K562 (cell line): Measurements from ENCODE around the gene ADGRF1. TPM values are rescaled to one million over a fixed set of nuclear protein-coding genes. Genes with fewer than 3 reads are reported as not detected.

Source experiments
- ATAC-seq: fragments of 200-7000 bp; cut with Tn5 transposase; 3 replicates; pipeline ENCODE4 v1.9.1; 2020; ENCODE audit warnings: moderate library complexity
- BruUV-seq: library from RNA; stranded (reverse); fragments of 400-500 nt; replicated peaks from 2 replicates; lab custom pipeline; 2021; lab: Mats Ljungman, UMichigan
- CTCF ChIA-PET: fragments of 300-600 bp; formaldehyde crosslinking; extraction: SDS; loops from one replicate; lab custom pipeline; 2021; ENCODE audit warnings: low intra/inter-chr PET ratio; lab: Yijun Ruan, JAX
- POLR2A ChIA-PET: fragments of 300-600, 350-650 bp; sonication (Branson Sonifier 250); formaldehyde crosslinking; extraction: SDS; loops from one replicate; lab custom pipeline; 2021; ENCODE audit warnings: antibody characterized with exemption, inconsistent platforms; lab: Yijun Ruan, JAX
- DNase-seq, 4 experiments: peaks; one replicate each; pipeline versions ENCODE4 v3.0.0 to v3.0.0-alpha.2; 2011 to 2018; ENCODE audit warnings: low spot score in 3 of 4, mixed read lengths in 3 of 4; ENCODE audit errors: extremely low read depth in 1 of 4
- FAIRE-seq: peaks from 2 replicates; lab custom pipeline; 2011; peaks lifted over from hg19 to GRCh38; lab: Jason Lieb, UNC
- H2AFZ ChIP-seq: 2 replicates; pipeline ENCODE4 v1.6.0; 2011; ENCODE audit warnings: low read depth, low read length, control low read depth, inconsistent platforms
- H3K27ac ChIP-seq: fragments of 200-600 bp; 3 replicates; pipeline ENCODE4 v1.8.0; 2011; ENCODE audit warnings: low read depth, mild to moderate bottlenecking, control low read depth, inconsistent platforms, low read length, moderate library complexity, mixed read lengths; ENCODE audit errors: extremely low read depth
- H3K27me3 ChIP-seq, 2 experiments: fragments of 300-600 bp in 1 of 2; 2 replicates in 1 of 2; 3 replicates in 1 of 2; pipeline versions ENCODE4 v1.6.0 to v1.8.0; 2011; ENCODE audit warnings: inconsistent platforms in 2 of 2, low read length in 2 of 2, mild to moderate bottlenecking in 1 of 2, mixed read lengths in 1 of 2, moderate library complexity in 1 of 2; ENCODE audit not compliant: control insufficient read depth in 2 of 2, insufficient read depth in 2 of 2
- H3K36me3 ChIP-seq: fragments of 300-600 bp; 3 replicates; pipeline ENCODE4 v1.8.0; 2011; ENCODE audit warnings: mild to moderate bottlenecking, low read length, inconsistent platforms; ENCODE audit not compliant: control insufficient read depth, insufficient read depth
- H3K4me1 ChIP-seq, 2 experiments: fragments of 200-600 bp in 1 of 2; replicated peaks in 1 of 2; 2 replicates in 1 of 2; 3 replicates in 1 of 2; pipeline versions ENCODE4 v1.5.1 to v1.8.0; 2011; ENCODE audit warnings: inconsistent platforms in 2 of 2, low read length in 2 of 2, mild to moderate bottlenecking in 1 of 2, mixed read lengths in 1 of 2, moderate library complexity in 1 of 2; ENCODE audit not compliant: control insufficient read depth in 2 of 2, insufficient read depth in 2 of 2
- H3K4me2 ChIP-seq: 2 replicates; pipeline ENCODE4 v1.6.1; 2011; ENCODE audit warnings: low read length, control low read depth, inconsistent platforms, mixed read lengths; ENCODE audit not compliant: insufficient read depth
- H3K4me3 ChIP-seq: fragments of 200-600 bp; sonication (generic), shearing (Covaris generic); 2 replicates; pipeline ENCODE4 v1.5.1; 2016; ENCODE audit warnings: control low read depth, inconsistent platforms
- H3K79me2 ChIP-seq: fragments of 200-600 bp; 3 replicates; pipeline ENCODE4 v1.8.0; 2011; ENCODE audit warnings: low read length, inconsistent platforms; ENCODE audit not compliant: control insufficient read depth, insufficient read depth
- H3K9ac ChIP-seq, 2 experiments: 2 replicates each; pipeline versions ENCODE4 v1.6.0 to v1.6.1; 2011; ENCODE audit warnings: low read depth in 2 of 2, low read length in 2 of 2, control low read depth in 1 of 2, inconsistent platforms in 1 of 2, mild to moderate bottlenecking in 1 of 2, mixed read lengths in 1 of 2; ENCODE audit not compliant: insufficient read depth in 1 of 2
- H3K9me1 ChIP-seq: one replicate; pipeline ENCODE4 v1.6.0; 2011; ENCODE audit warnings: inconsistent platforms, mild to moderate bottlenecking, low read length, moderate library complexity; ENCODE audit not compliant: control insufficient read depth, insufficient read depth
- H3K9me3 ChIP-seq: replicated peaks from 2 replicates; pipeline ENCODE4 v1.5.1; 2011; ENCODE audit warnings: low read depth, low read length, inconsistent platforms; ENCODE audit not compliant: control insufficient read depth, insufficient read depth
- H4K20me1 ChIP-seq: replicated peaks from 2 replicates; pipeline ENCODE4 v1.6.1; 2011; ENCODE audit warnings: low read length, inconsistent platforms, mixed read lengths; ENCODE audit not compliant: control insufficient read depth, insufficient read depth
- BRCA1 ChIP-seq, 2 experiments: fragments of 450-650 bp in 1 of 2; sonication (generic) in 1 of 2; formaldehyde crosslinking in 1 of 2; IDR thresholded peaks; 2 replicates each; pipeline versions ENCODE4 v1.5.0 to v1.6.1; 2017 to 2020; ENCODE audit warnings: mild to moderate bottlenecking in 1 of 2, missing genetic modification reagents in 1 of 2
- XRCC4 ChIP-seq: IDR thresholded peaks from one replicate; pipeline ENCODE4 v1.6.1; 2011; ENCODE audit not compliant: insufficient read depth, insufficient read length; ENCODE audit errors: extremely low read depth
- ZKSCAN3 ChIP-seq: fragments of 250-450 bp; sonication (Bioruptor Pico); IDR thresholded peaks from 2 replicates; pipeline ENCODE4 v1.4.0; 2020
- ZNF324 ChIP-seq: fragments of 250-450 bp; sonication (Bioruptor Pico); IDR thresholded peaks from 2 replicates; pipeline ENCODE4 v1.4.0; 2020; ENCODE audit warnings: mild to moderate bottlenecking
- ZNF830 ChIP-seq: fragments of 250-450 bp; sonication (Bioruptor Pico); IDR thresholded peaks from 2 replicates; pipeline ENCODE4 v1.5.0; 2021; ENCODE audit warnings: mild to moderate bottlenecking
- WGBS: fragments of 100-300 bp; shearing (Covaris generic); methylation state at CpG from one replicate; pipeline ENCODE4 v1.1.6; 2016; ENCODE audit warnings: low coverage, mixed read lengths; ENCODE audit not compliant: insufficient coverage; ENCODE audit errors: missing lambda C conversion rate; 5-methylcytosine and 5-hydroxymethylcytosine counted together
- in situ Hi-C: fragments of 300-500 bp; cut with MboI; formaldehyde crosslinking; loops from 4 replicates; pipeline ENCODE4 v1.15.0; 2018; ENCODE audit warnings: inconsistent platforms, mixed read lengths
- intact Hi-C: fragments of 100-400 bp; cut with micrococcal nuclease; formaldehyde crosslinking; loops from 2 replicates; pipeline ENCODE4 v1.14.2; 2022
- polyA plus RNA-seq, 8 experiments: library from polyadenylated mRNA; depleted of rRNA in 4 of 8; stranded (reverse) in 5 of 8; unstranded in 3 of 8; fragments of >200 nt; fragmentation: Nextera tagmentation in 2 of 8; fragmentation: Illumina TruSeq in 1 of 8; extraction: Ambion mirVana in 2 of 8; extraction: Trizol in 1 of 8; gene quantifications; 2 replicates each; pipeline versions ENCODE4 v1.2.1 to v1.2.3, GENCODE V29; 2011 to 2014; ENCODE audit warnings: inconsistent platforms in 1 of 8, missing spikeins in 1 of 8
- total RNA-seq, 7 experiments: library from RNA; depleted of rRNA in 6 of 7; stranded (reverse); fragments of >200 nt in 6 of 7; fragmentation: Illumina TruSeq in 2 of 7; extraction: Trizol in 2 of 7; gene quantifications; 2 replicates each; pipeline versions ENCODE4 v1.2.1 to v1.2.3, GENCODE V29; 2011 to 2021; ENCODE audit warnings: low replicate concordance in 1 of 7
- TF ChIP-seq, protein P1 (sequence below), 2 experiments: fragments of 450-650 bp in 1 of 2; sonication (generic) in 1 of 2; formaldehyde crosslinking in 1 of 2; IDR thresholded peaks in 1 of 2; conservative IDR thresholded peaks in 1 of 2; 2 replicates each; pipeline versions ENCODE4 v1.6.1 to v1.8.1; 2016 to 2023; ENCODE audit warnings: mild to moderate bottlenecking in 2 of 2, moderate library complexity in 2 of 2, inconsistent platforms in 1 of 2, missing genetic modification reagents in 1 of 2

ADGRF1 gene
- total and polyA plus RNA-seq, 9 of the 15 experiments (the other 6 are each of a cell fraction or from before 2014, with no cell fraction given), result not detected

DNA sequence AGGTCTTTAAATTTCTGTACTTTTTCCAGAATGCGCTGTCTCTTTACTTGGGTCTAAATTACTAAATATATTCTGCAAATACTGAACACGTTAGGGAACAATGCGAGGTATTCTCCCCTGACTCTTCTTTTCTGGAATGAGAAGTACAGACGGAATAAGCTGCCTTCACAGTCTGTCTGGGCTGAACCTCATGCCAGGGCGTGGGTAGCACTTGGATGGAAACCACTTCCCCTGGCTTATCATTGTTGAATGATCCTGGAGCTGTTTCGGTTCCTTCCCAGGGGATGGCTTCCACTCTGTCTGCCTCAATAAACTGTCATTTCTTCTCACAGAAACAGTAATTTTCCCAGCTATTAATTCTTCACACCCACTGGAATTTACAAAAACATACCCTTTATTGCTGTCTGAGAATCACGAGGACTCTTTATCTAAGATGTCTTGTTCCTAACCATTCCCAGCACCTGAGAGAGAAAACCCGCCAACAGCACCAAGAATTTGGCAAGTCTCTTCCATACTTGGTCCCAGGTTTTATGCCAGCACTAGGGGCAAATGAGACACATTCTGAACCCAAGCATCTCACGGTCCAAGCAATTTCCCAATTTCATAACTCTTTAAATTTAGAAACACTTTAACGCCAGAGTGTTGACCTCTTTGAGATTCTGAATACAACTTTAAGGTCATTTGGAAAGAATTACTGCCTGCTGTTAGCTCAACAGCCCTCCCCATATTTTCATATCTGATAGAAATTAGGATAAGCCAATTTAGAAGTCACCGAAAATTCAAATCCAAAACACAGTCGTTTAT, 77.2 kb downstream of the ADGRF1 start:
- Histone ChIP-seq H4K20me1 (no peaks in the 10 kb centered on the region), H3K27me3 (no peaks in the 10 kb centered on the region), H2AFZ (no peak overlapping the region), H3K9ac (no peak overlapping the region), H3K27ac (no peak overlapping the region), H3K9me3 (no peaks in the 10 kb centered on the region), H3K36me3 (no peaks in the 10 kb centered on the region), H3K9me1 (no peaks in the 10 kb centered on the region), H3K4me3 (no peak overlapping the region), H3K79me2 (no peaks in the 10 kb centered on the region), H3K4me2 (no peak overlapping the region), H3K4me1 (no peaks in the 10 kb centered on the region)
- DNase-seq (no peak), FAIRE-seq (no peak), ATAC-seq (no peak)
- intact Hi-C loops, result no loop called here
- TF ChIP-seq XRCC4, result no peak
- no peak for TF ChIP-seq BRCA1 (IDR thresholded peaks at IDR 0.05)
- no peak for TF ChIP-seq BRCA1 (CRISPR knock-in tag; IDR thresholded peaks at IDR 0.05)
- no peak for TF ChIP-seq ZNF324
- TF ChIP-seq, protein P1, sequence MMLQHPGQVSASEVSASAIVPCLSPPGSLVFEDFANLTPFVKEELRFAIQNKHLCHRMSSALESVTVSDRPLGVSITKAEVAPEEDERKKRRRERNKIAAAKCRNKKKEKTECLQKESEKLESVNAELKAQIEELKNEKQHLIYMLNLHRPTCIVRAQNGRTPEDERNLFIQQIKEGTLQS (IDR thresholded peaks at IDR 0.05), result no peak
- TF ChIP-seq, protein P1 (CRISPR knock-in tag; conservative IDR thresholded peaks at IDR 0.05), result no peak
- TF ChIP-seq ZNF830 (CRISPR knock-in tag), result no peak
- no peak for TF ChIP-seq ZKSCAN3
- BruUV-seq, result no TSS peak
- CTCF ChIA-PET, result no interaction called here
- under 1% methylated on average over 12 of the region's 12 CpGs for WGBS
- POLR2A ChIA-PET, result interaction anchor here (0.7 to 1.6 kb wide), 2 partner anchors 9 to 15 kb away, joined by 3 to 4 read pairs; no protein-coding TSS in a partner anchor
- in situ Hi-C loops, result no loop called here
